AG04449 (cell line): ENCODE results near the gene NDST1.

Source experiments
- CTCF ChIA-PET: fragments of 350-600 bp; formaldehyde crosslinking; extraction: SDS; loops from one replicate; lab custom pipeline; 2021; ENCODE audit warnings: antibody characterized with exemption; lab: Yijun Ruan, JAX
- POLR2A ChIA-PET: fragments of 400-600, 350-600 bp; formaldehyde crosslinking; extraction: SDS; loops from one replicate; lab custom pipeline; 2020; ENCODE audit warnings: antibody characterized with exemption, inconsistent platforms; lab: Yijun Ruan, JAX
- DNase-seq: peaks from one replicate; pipeline ENCODE4 v3.0.0-alpha.2; 2010; ENCODE audit warnings: low read depth, low spot score
- H3K4me3 ChIP-seq: 2 replicates; pipeline ENCODE4 v1.5.1; 2011; ENCODE audit warnings: low read depth, mild to moderate bottlenecking, control low read depth, low read length
- TF ChIP-seq, protein P1 (sequence below): IDR thresholded peaks from one replicate; pipeline ENCODE4 v1.5.1; 2011; ENCODE audit warnings: mild to moderate bottlenecking, moderate library complexity, low read length, control low read depth, inconsistent platforms; ENCODE audit not compliant: insufficient read depth; ENCODE audit errors: missing control alignments

NDST1 gene

DNA sequence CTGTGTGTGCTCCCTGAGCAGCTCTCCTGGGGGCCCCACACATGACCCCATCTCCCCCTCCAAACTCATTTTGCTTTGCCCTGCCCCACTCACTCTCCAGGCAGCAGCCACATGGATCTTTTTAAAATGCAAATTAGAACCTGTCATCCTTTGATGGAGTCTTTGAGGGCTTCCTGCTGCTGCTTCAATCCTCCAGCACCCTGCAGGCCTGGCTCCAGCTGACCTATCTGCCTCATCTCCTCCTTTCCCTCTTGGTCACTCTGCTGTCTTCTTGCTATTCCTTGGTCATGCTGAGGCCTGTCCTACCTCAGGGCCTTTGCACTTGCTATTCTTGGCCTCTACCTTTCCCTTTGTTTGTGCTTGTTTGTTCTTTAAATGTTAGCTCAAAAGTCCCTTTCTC is 17.9 kb downstream of the NDST1 start:
- CTCF ChIA-PET, result interaction anchor here (0.7 to 8.2 kb wide), 9 partner anchors 13 to 75 kb away, joined by 3 to 124 read pairs (median 12); no protein-coding TSS in a partner anchor
- POLR2A ChIA-PET, result no interaction called here
- TF ChIP-seq, protein P1, sequence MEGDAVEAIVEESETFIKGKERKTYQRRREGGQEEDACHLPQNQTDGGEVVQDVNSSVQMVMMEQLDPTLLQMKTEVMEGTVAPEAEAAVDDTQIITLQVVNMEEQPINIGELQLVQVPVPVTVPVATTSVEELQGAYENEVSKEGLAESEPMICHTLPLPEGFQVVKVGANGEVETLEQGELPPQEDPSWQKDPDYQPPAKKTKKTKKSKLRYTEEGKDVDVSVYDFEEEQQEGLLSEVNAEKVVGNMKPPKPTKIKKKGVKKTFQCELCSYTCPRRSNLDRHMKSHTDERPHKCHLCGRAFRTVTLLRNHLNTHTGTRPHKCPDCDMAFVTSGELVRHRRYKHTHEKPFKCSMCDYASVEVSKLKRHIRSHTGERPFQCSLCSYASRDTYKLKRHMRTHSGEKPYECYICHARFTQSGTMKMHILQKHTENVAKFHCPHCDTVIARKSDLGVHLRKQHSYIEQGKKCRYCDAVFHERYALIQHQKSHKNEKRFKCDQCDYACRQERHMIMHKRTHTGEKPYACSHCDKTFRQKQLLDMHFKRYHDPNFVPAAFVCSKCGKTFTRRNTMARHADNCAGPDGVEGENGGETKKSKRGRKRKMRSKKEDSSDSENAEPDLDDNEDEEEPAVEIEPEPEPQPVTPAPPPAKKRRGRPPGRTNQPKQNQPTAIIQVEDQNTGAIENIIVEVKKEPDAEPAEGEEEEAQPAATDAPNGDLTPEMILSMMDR, result no peak
- no peak for DNase-seq
- no peak overlapping the region for H3K4me3 ChIP-seq

DNA sequence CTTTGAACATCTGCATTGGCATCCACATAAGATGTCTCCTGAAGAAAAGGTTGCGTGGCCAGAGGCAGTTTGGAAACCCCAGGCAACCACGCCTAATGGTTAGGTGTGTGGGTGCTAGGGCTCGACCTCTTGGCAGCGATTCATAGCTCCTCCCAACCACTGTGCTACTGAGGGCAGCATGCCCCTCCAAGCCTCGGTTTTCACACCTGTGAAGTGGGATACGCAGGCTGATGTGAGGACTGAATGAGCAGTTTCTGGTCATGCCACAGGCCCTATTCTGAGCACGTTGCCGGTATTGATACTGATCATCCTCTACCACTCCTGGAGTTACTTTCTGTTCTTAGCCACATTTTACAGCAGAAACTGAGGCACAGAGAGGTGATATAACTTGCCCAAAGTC is 19.1 kb downstream of the NDST1 start:
- CTCF ChIA-PET, result interaction anchor here (8.2 kb wide), 1 partner anchor 69 kb away, joined by 124 read pairs; no protein-coding TSS in a partner anchor
- H3K4me3 ChIP-seq, result no peak overlapping the region
- POLR2A ChIA-PET, result no interaction called here
- TF ChIP-seq, protein P1, result no peak
- DNase-seq, result no peak

DNA sequence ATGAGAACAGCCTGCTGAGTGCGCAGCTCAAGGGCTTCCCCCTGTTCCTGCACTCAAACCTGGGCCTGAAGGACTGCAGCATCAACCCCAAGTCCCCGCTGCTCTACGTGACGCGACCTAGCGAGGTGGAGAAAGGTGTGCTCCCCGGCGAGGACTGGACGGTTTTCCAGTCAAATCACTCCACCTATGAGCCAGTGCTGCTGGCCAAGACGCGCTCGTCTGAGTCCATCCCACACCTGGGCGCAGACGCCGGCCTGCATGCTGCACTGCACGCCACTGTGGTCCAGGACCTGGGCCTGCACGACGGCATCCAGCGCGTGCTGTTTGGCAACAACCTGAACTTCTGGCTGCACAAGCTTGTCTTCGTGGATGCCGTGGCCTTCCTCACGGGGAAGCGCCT is 19.9 kb downstream of the NDST1 start:
- ChIA-PET POLR2A (no interaction called here), CTCF (interaction anchor here (1.7 to 8.2 kb wide), 2 partner anchors 11 to 69 kb away, joined by 7 to 124 read pairs; no protein-coding TSS in a partner anchor)
- TF ChIP-seq, protein P1, result no peak
- no peak overlapping the region for H3K4me3 ChIP-seq
- no peak for DNase-seq

DNA sequence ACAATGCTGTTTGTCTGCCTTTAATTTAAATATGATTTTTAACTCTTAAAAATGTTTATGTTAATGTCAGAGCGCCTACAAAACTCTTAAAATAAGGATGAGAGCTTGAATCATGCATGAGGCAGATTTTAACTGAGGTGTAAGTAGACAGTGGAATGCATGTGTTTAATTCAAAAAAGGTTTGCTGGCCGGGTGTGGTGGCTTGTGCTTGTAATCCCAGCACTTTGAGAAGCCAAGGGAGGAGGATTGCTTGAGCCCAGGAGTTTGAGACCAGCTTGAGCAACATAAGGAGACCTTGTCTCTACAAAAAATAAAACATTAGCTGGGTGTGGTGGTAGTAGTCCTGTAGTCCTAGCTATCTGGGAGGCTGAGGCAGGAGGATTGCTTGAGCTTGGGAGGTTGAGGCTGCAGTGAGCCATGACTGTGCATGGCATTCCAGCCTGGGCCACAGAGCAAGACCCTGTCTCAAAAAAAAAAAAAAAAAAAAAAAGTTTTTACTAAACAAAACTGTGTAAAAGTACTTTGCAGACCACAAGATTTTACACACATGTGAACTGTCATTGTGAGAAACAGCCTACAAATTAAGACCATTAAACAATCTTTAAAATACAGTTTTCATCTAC is 21.1 kb downstream of the NDST1 start:
- no peak for DNase-seq
- ChIA-PET CTCF (interaction anchor here (0.8 to 8.2 kb wide), 4 partner anchors 10 to 71 kb away, joined by 3 to 124 read pairs (median 5); no protein-coding TSS in a partner anchor), POLR2A (no interaction called here)
- TF ChIP-seq, protein P1, result no peak
- no peak overlapping the region for H3K4me3 ChIP-seq

DNA sequence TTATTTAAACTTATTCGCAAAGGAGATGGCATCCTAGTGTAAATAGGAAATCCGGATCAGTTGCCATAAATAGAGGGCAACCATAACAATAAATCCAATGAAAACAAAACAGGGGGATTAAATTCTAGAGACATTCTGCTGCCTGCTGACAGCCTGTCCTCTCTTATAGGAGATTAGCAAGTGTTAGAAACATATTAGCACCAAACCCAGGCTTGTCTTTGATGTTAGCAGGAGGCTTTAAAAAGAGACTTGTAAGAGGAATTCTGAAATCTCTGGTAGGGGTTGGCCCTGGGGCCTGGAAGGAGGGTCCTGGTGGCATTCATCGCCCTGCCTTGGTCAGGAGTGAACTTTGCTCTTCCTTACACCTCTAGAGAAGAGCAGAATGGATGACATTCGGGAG is 21.6 kb downstream of the NDST1 start:
- TF ChIP-seq, protein P1, result no peak
- no peak overlapping the region for H3K4me3 ChIP-seq
- POLR2A ChIA-PET, result no interaction called here
- CTCF ChIA-PET, result interaction anchor here (0.8 to 2.3 kb wide), 3 partner anchors 10 to 16 kb away, joined by 3 to 15 read pairs (median 5); no protein-coding TSS in a partner anchor
- DNase-seq, result no peak

DNA sequence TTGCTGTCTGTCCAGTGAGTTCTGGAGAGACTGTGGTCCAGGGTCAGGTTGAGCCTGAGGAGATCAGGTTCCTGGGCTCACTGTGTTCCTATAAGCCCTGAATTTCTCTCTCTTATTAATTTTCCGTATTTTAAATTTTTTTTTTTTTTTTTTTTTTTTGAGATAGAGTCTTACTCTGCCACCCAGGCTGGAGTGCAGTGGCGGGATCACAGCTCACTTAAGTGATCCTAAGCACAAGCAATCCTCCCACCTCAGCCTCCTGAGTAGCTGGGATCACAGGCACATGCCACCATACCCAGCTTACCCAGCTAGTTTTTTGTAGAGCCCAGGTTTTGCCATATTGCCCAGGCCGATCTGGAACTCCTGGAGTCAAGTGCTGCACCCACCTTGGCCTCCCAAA is 22.5 kb downstream of the NDST1 start:
- H3K4me3 ChIP-seq, result no peak overlapping the region
- DNase-seq, result no peak
- CTCF ChIA-PET, result interaction anchor here (1.0 to 2.3 kb wide), 3 partner anchors 9 to 71 kb away, joined by 4 to 15 read pairs (median 5); no protein-coding TSS in a partner anchor
- POLR2A ChIA-PET, result interaction anchor here (0.9 kb wide), 1 partner anchor 32 kb away, joined by 3 read pairs; no protein-coding TSS in a partner anchor
- TF ChIP-seq, protein P1, result no peak
